Ishikawa (cell line): Measurements from ENCODE around the gene MAGOH.

Source experiments
- CEBPB ChIP-seq: IDR thresholded peaks from 2 replicates; pipeline ENCODE4 v1.6.1; 2012
- CREB1 ChIP-seq: IDR thresholded peaks from 2 replicates; pipeline ENCODE4 v1.6.1; 2012; ENCODE audit warnings: low read depth
- EGR1 ChIP-seq: IDR thresholded peaks from 2 replicates; pipeline ENCODE4 v1.6.1; 2012
- EP300 ChIP-seq: IDR thresholded peaks from 2 replicates; pipeline ENCODE4 v1.6.1; 2012; ENCODE audit warnings: borderline replicate concordance
- FOXM1 ChIP-seq: IDR thresholded peaks from 2 replicates; pipeline ENCODE4 v1.6.1; 2012; ENCODE audit warnings: low read depth, borderline replicate concordance
- NFIC ChIP-seq: IDR thresholded peaks from 2 replicates; pipeline ENCODE4 v1.6.1; 2012
- RAD21 ChIP-seq: IDR thresholded peaks from 2 replicates; pipeline ENCODE4 v1.6.1; 2012; ENCODE audit warnings: low read depth
- TAF1 ChIP-seq: IDR thresholded peaks from 2 replicates; pipeline ENCODE4 v1.6.1; 2012; ENCODE audit warnings: low read depth, mild to moderate bottlenecking
- TCF12 ChIP-seq: IDR thresholded peaks from 2 replicates; pipeline ENCODE4 v1.6.1; 2012; ENCODE audit warnings: low read depth
- TEAD4 ChIP-seq: IDR thresholded peaks from 2 replicates; pipeline ENCODE4 v1.6.1; 2012
- USF1 ChIP-seq: IDR thresholded peaks from 2 replicates; pipeline ENCODE4 v1.6.1; 2012
- YY1 ChIP-seq: IDR thresholded peaks from 2 replicates; pipeline ENCODE4 v1.6.1; 2012; ENCODE audit warnings: low read depth
- ZBTB7A ChIP-seq: IDR thresholded peaks from 2 replicates; pipeline ENCODE4 v1.6.1; 2012; ENCODE audit warnings: low read depth
- TF ChIP-seq, protein P1 (sequence below): IDR thresholded peaks from 2 replicates; pipeline ENCODE4 v1.6.1; 2012
- TF ChIP-seq, protein P2 (sequence below): IDR thresholded peaks from 2 replicates; pipeline ENCODE4 v1.6.1; 2012; ENCODE audit warnings: low read depth, mild to moderate bottlenecking

The MAGOH gene

DNA sequence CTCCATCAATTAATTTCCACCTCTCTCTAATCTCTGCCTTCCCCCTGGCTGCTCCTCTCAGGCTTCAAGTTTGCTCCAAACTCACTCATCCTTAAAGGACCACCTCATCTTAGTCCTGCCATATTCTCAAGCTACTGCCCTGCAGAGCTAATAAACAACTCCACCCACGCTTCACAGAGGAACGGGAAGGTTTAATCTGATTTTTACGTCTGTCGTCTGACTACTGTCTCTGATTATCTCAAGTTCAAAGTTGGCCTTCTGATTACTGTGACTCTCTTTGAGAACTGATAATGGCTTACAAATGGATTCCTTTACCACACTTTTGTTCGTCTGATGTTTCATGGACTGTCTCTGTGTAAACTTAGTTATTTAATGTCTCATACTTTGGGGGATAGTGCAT lies 49.3 kb downstream of the MAGOH start:
- TF ChIP-seq YY1 (no peak), RAD21 (no peak), EGR1 (no peak), TCF12 (no peak)
- TF ChIP-seq, protein P1, sequence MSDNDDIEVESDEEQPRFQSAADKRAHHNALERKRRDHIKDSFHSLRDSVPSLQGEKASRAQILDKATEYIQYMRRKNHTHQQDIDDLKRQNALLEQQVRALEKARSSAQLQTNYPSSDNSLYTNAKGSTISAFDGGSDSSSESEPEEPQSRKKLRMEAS: no peak

- TF ChIP-seq, protein P2, sequence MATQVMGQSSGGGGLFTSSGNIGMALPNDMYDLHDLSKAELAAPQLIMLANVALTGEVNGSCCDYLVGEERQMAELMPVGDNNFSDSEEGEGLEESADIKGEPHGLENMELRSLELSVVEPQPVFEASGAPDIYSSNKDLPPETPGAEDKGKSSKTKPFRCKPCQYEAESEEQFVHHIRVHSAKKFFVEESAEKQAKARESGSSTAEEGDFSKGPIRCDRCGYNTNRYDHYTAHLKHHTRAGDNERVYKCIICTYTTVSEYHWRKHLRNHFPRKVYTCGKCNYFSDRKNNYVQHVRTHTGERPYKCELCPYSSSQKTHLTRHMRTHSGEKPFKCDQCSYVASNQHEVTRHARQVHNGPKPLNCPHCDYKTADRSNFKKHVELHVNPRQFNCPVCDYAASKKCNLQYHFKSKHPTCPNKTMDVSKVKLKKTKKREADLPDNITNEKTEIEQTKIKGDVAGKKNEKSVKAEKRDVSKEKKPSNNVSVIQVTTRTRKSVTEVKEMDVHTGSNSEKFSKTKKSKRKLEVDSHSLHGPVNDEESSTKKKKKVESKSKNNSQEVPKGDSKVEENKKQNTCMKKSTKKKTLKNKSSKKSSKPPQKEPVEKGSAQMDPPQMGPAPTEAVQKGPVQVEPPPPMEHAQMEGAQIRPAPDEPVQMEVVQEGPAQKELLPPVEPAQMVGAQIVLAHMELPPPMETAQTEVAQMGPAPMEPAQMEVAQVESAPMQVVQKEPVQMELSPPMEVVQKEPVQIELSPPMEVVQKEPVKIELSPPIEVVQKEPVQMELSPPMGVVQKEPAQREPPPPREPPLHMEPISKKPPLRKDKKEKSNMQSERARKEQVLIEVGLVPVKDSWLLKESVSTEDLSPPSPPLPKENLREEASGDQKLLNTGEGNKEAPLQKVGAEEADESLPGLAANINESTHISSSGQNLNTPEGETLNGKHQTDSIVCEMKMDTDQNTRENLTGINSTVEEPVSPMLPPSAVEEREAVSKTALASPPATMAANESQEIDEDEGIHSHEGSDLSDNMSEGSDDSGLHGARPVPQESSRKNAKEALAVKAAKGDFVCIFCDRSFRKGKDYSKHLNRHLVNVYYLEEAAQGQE: no peak
- TF ChIP-seq EGR1: no peak
- no peak for TF ChIP-seq NFIC
- no peak for TF ChIP-seq TAF1
- no peak for TF ChIP-seq EP300
- TF ChIP-seq, protein P1: no peak
- no peak for TF ChIP-seq CEBPB
- no peak for TF ChIP-seq YY1
- TF ChIP-seq FOXM1: no peak
- TF ChIP-seq ZBTB7A: no peak
- no peak for TF ChIP-seq RAD21
- TF ChIP-seq CREB1: no peak
- TF ChIP-seq USF1: no peak
- TF ChIP-seq TEAD4: no peak
- no peak for TF ChIP-seq TCF12
Observed at GRCh38 chr1:53188099-53188498, 50.2 kb downstream of the MAGOH start.

DNA sequence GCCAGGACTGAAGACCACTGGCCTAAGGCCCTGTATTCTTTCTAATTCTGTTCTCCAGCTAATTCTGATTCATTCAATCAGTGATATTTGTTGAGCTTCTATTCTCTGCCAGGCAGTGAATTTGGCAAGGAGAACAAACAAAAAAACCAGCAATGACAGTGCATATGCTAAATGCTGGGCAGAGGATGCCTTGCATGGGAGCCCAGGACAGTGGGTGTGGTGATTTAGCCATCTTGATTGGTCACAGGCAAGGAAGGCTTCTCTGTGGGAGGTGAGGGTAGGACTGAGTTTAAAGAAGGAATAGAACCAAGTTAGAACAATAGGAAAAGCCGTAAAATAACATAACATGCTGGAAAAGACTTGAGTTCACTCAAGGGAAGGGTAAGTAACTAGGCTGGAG lies 50.9 kb downstream of the MAGOH start:
- TF ChIP-seq CREB1 (no peak), TCF12 (no peak), CEBPB (no peak), EP300 (no peak), FOXM1 (no peak), YY1 (no peak), ZBTB7A (no peak), RAD21 (no peak), NFIC (no peak), TEAD4 (no peak), TAF1 (no peak), EGR1 (no peak), USF1 (no peak)
- TF ChIP-seq, protein P1: no peak
- TF ChIP-seq, protein P2: no peak

DNA sequence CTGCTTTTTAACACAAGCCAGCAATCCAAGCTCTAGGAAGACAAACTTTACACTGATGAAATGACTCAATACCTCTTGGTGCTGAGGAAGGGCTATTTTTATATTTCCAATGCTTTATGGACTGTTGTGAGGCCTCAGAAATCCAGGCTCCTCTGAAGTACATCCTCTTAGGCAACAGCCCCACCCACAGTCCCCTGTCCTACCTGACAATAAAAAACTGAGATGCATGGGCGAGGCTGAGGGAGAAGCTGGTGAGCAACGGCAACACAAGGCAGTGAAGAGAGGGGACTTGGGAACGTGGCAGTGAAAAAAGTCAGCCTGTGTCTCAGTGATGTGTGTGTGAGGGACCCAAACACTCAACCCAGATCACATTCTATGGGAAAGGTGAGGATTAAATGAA lies 51.8 kb downstream of the MAGOH start:
- TF ChIP-seq USF1 (no peak), TAF1 (no peak), FOXM1 (no peak), CEBPB (no peak), RAD21 (no peak), NFIC (no peak), TCF12 (no peak), EP300 (no peak), TEAD4 (no peak), CREB1 (no peak)
- TF ChIP-seq, protein P2: no peak
